Panc1 (cell line): ENCODE data around the gene DUSP10. TPM values are rescaled to one million over a fixed set of nuclear protein-coding genes. Genes with fewer than 3 reads are reported as not detected.

Experiments used
- ATAC-seq: fragments of 200-7000 bp; cut with Tn5 transposase; 2 replicates; pipeline ENCODE4 v1.9.1; 2020; ENCODE audit warnings: mild to moderate bottlenecking, moderate library complexity
- BruUV-seq: library from RNA; stranded (reverse); fragments of 400-500 nt; replicated peaks from 2 replicates; lab custom pipeline; 2021; lab: Mats Ljungman, UMichigan
- CTCF ChIA-PET: fragments of 300-600 bp; sonication (Branson Sonifier 250); formaldehyde crosslinking; loops from one replicate; lab custom pipeline; 2022; ENCODE audit warnings: antibody characterized with exemption; lab: Charles Lee
- POLR2A ChIA-PET: fragments of 300-600 bp; sonication (Branson Sonifier 250); formaldehyde crosslinking; loops from one replicate; lab custom pipeline; 2022; ENCODE audit warnings: antibody characterized with exemption; lab: Charles Lee
- DNase-seq: peaks from one replicate; pipeline ENCODE4 v3.0.0-alpha.2; 2010; ENCODE audit warnings: low read depth, low spot score
- H3K27ac ChIP-seq: 2 replicates; pipeline ENCODE4 v1.5.1; 2011; ENCODE audit warnings: mild to moderate bottlenecking, low read length, inconsistent platforms
- H3K27me3 ChIP-seq: fragments of 200-500 bp; sonication (Bioruptor generic); 2 replicates; pipeline ENCODE4 v1.6.0; 2014; ENCODE audit warnings: low read length, inconsistent platforms; ENCODE audit not compliant: control insufficient read depth, insufficient read depth
- H3K36me3 ChIP-seq: fragments of 200-500 bp; sonication (Bioruptor generic); 2 replicates; pipeline ENCODE4 v1.5.1; 2014; ENCODE audit warnings: inconsistent platforms, mild to moderate bottlenecking, low read length, moderate library complexity; ENCODE audit not compliant: control insufficient read depth, insufficient read depth
- H3K4me1 ChIP-seq: 2 replicates; pipeline ENCODE4 v1.5.1; 2011; ENCODE audit warnings: inconsistent platforms, mild to moderate bottlenecking, low read length, moderate library complexity; ENCODE audit not compliant: control insufficient read depth, insufficient read depth
- H3K4me3 ChIP-seq, 2 experiments: 2 replicates each; pipeline ENCODE4 v1.5.1; 2011 to 2012; ENCODE audit warnings: low read depth in 2 of 2, low read length in 2 of 2, mild to moderate bottlenecking in 2 of 2, inconsistent platforms in 1 of 2, moderate library complexity in 1 of 2
- H3K9me3 ChIP-seq: fragments of 200-500 bp; sonication (Bioruptor generic); 2 replicates; pipeline ENCODE4 v1.5.1; 2014; ENCODE audit warnings: low read depth, mild to moderate bottlenecking, inconsistent platforms, low read length, moderate library complexity; ENCODE audit not compliant: control insufficient read depth, insufficient read depth
- POLR2AphosphoS5 ChIP-seq: IDR thresholded peaks from 2 replicates; pipeline ENCODE4 v1.6.1; 2012; ENCODE audit warnings: mild to moderate bottlenecking, low read depth, low read length, moderate library complexity
- SIN3A ChIP-seq: IDR thresholded peaks from 2 replicates; pipeline ENCODE4 v1.6.1; 2012; ENCODE audit warnings: low read depth, mild to moderate bottlenecking, low read length, moderate library complexity, borderline replicate concordance; ENCODE audit not compliant: insufficient read depth
- TCF7L2 ChIP-seq: IDR thresholded peaks from 2 replicates; pipeline ENCODE4 v1.6.1; 2011; ENCODE audit warnings: mild to moderate bottlenecking, low read depth, low read length, inconsistent platforms
- in situ Hi-C: cut with HindIII; loops from 2 replicates; pipeline ENCODE4 v1.10.0; 2016; ENCODE audit warnings: low sequenced_read_pairs, low pct_unique_long_range_greater_than_20kb
- intact Hi-C: fragments of 100-400 bp; cut with micrococcal nuclease; formaldehyde crosslinking; loops from one replicate; pipeline ENCODE4 v1.10.0; 2022; ENCODE audit not compliant: unreplicated experiment
- total RNA-seq: library from RNA; stranded (reverse); gene quantifications from one replicate; pipeline ENCODE4 v1.2.1, GENCODE V29; 2021; ENCODE audit not compliant: unreplicated experiment
- TF ChIP-seq, protein P1 (sequence below): fragments of 450-650 bp; IDR thresholded peaks from 2 replicates; pipeline ENCODE4 v1.5.1; 2017; ENCODE audit warnings: mild to moderate bottlenecking
- TF ChIP-seq, protein P2 (sequence below), 2 experiments: IDR thresholded peaks; 2 replicates each; pipeline ENCODE4 v1.6.1; 2011 to 2012; ENCODE audit warnings: low read depth in 2 of 2, control low read depth in 1 of 2, low read length in 1 of 2, mild to moderate bottlenecking in 1 of 2, moderate library complexity in 1 of 2; ENCODE audit not compliant: insufficient read depth in 1 of 2

DUSP10 gene
- total RNA-seq, 1 experiment from 2014 or later: 1.4 TPM

DNA sequence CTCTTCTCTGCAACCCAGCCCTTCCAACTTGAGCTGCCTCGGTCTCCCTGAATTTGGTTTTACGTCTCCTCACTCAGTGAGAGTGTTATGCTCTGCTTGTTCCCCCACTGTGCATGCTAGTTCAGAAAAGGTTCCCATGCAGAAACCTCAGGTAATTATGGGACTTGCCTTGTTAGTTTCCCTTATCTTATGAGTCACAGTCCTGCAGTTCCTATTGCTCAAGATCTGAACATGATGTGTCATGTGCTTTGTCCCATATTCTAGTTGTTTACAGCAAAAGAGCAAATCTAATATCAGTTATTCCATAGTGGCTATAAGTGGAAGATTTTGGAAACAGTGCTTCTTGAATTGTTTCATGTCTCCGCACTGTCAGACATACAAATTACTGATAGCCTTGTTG, 74.4 kb downstream of the DUSP10 start:
- ATAC-seq: no peak
- Histone ChIP-seq H3K4me1 (no peaks in the 10 kb centered on the region), H3K4me3 (no peak overlapping the region), H3K9me3 (no peaks in the 10 kb centered on the region), H3K27me3 (no peaks in the 10 kb centered on the region), H3K27ac (no peak overlapping the region), H3K36me3 (no peaks in the 10 kb centered on the region)
- no TSS peak for BruUV-seq
- in situ Hi-C loops (no loop called here), intact Hi-C loops (no loop called here)
- DNase-seq: no peak
- TF ChIP-seq POLR2AphosphoS5: no peak
- TF ChIP-seq, protein P1, sequence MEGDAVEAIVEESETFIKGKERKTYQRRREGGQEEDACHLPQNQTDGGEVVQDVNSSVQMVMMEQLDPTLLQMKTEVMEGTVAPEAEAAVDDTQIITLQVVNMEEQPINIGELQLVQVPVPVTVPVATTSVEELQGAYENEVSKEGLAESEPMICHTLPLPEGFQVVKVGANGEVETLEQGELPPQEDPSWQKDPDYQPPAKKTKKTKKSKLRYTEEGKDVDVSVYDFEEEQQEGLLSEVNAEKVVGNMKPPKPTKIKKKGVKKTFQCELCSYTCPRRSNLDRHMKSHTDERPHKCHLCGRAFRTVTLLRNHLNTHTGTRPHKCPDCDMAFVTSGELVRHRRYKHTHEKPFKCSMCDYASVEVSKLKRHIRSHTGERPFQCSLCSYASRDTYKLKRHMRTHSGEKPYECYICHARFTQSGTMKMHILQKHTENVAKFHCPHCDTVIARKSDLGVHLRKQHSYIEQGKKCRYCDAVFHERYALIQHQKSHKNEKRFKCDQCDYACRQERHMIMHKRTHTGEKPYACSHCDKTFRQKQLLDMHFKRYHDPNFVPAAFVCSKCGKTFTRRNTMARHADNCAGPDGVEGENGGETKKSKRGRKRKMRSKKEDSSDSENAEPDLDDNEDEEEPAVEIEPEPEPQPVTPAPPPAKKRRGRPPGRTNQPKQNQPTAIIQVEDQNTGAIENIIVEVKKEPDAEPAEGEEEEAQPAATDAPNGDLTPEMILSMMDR: no peak
- TF ChIP-seq SIN3A: no peak
- TF ChIP-seq, protein P2, sequence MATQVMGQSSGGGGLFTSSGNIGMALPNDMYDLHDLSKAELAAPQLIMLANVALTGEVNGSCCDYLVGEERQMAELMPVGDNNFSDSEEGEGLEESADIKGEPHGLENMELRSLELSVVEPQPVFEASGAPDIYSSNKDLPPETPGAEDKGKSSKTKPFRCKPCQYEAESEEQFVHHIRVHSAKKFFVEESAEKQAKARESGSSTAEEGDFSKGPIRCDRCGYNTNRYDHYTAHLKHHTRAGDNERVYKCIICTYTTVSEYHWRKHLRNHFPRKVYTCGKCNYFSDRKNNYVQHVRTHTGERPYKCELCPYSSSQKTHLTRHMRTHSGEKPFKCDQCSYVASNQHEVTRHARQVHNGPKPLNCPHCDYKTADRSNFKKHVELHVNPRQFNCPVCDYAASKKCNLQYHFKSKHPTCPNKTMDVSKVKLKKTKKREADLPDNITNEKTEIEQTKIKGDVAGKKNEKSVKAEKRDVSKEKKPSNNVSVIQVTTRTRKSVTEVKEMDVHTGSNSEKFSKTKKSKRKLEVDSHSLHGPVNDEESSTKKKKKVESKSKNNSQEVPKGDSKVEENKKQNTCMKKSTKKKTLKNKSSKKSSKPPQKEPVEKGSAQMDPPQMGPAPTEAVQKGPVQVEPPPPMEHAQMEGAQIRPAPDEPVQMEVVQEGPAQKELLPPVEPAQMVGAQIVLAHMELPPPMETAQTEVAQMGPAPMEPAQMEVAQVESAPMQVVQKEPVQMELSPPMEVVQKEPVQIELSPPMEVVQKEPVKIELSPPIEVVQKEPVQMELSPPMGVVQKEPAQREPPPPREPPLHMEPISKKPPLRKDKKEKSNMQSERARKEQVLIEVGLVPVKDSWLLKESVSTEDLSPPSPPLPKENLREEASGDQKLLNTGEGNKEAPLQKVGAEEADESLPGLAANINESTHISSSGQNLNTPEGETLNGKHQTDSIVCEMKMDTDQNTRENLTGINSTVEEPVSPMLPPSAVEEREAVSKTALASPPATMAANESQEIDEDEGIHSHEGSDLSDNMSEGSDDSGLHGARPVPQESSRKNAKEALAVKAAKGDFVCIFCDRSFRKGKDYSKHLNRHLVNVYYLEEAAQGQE (IDR thresholded peaks at IDR 0.05; ENCODE audit: insufficient read depth in 1 of 2, low read depth in 2 of 2, low read length in 1 of 2): no peak
- no peak for TF ChIP-seq TCF7L2
- CTCF ChIA-PET: no interaction called here
- POLR2A ChIA-PET: interaction anchor here (0.6 kb wide), 1 partner anchor 14 kb away, joined by 3 read pairs; no protein-coding TSS in a partner anchor

DNA sequence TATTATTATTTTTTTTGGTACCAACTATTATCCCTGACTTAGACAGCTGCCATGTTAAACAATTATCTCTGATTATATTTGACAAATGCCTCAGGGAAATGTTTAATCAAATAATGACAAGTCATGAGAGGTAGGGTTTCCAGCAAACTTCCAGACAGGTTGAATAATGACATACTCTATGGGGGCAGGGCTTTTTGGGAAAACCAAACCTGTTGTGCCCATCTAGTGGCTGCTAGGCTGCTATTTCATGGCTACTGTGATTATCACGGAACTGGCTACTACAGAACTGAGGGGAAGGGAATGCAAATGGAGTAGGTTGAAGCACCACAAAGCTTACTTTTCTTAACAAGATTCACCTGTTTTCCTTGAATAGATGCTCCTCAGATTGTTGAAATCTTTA, 77.6 kb downstream of the DUSP10 start:
- Histone ChIP-seq H3K4me1 (no peaks in the 10 kb centered on the region), H3K27ac (no peak overlapping the region), H3K4me3 (no peak overlapping the region), H3K27me3 (no peaks in the 10 kb centered on the region), H3K36me3 (no peaks in the 10 kb centered on the region), H3K9me3 (no peaks in the 10 kb centered on the region)
- ChIA-PET CTCF (no interaction called here), POLR2A (no interaction called here)
- in situ Hi-C loops (no loop called here), intact Hi-C loops (no loop called here)
- no peak for ATAC-seq
- TF ChIP-seq TCF7L2 (no peak), POLR2AphosphoS5 (no peak), SIN3A (no peak)
- TF ChIP-seq, protein P1: no peak
- TF ChIP-seq, protein P2 (IDR thresholded peaks at IDR 0.05; ENCODE audit: insufficient read depth in 1 of 2, low read depth in 2 of 2, low read length in 1 of 2): no peak
- DNase-seq: no peak
- no TSS peak for BruUV-seq
